Measurements from ENCODE around the gene TRPC4AP. TPM values are rescaled to one million over a fixed set of nuclear protein-coding genes. Genes with fewer than 3 reads are reported as not detected.

Gene TRPC4AP
- total and polyA plus RNA-seq, 12 donors, result 33.8 to 87.2 (median 78.1) TPM

GRCh38 chr20:35027301-35027700 lies 65.3 kb downstream of the TRPC4AP start:
- H3K36me3 ChIP-seq (replicated peaks in 1 of 2), result peaks cover 0 to 64% of the 10 kb centered on the region in 2 donors
- TF ChIP-seq CTCF (IDR thresholded peaks at IDR 0.05) (no peak), POLR2A (IDR thresholded peaks at IDR 0.05) (no peak)

GRCh38 chr20:35025116-35025515 lies 67.5 kb downstream of the TRPC4AP start:
- Histone ChIP-seq H3K4me3 (no peak overlapping the region), H3K27me3 (no peaks in the 10 kb centered on the region), H3K36me3 (replicated peaks in 1 of 2) (peaks cover 0 to 63% of the 10 kb centered on the region in 2 donors), H3K4me1 (replicated peaks in 1 of 2) (peaks cover 0 to 8% of the 10 kb centered on the region in 2 donors), H3K27ac (no peak overlapping the region), H3K9me3 (replicated peaks in 1 of 3) (no peaks in the 10 kb centered on the region)
- intact Hi-C loops (cut with DNase I), result loop anchor here in 1 of 2 donors (10.0 kb wide), 1 partner anchor 60 kb away; no protein-coding TSS in a partner anchor
- no peak for DNase-seq
- TF ChIP-seq POLR2A (IDR thresholded peaks at IDR 0.05) (no peak), CTCF (IDR thresholded peaks at IDR 0.05) (no peak)
- WGBS, 4 donors, result 97 to 100% (median 99%) methylated on average over 3 of the region's 3 CpGs

More at GRCh38 chr20:35027301-35027700, 65.3 kb downstream of the TRPC4AP start:
- intact Hi-C loops (cut with DNase I), result loop anchor here in 1 of 2 donors (10.0 kb wide), 1 partner anchor 58 kb away; no protein-coding TSS in a partner anchor
- H3K27ac ChIP-seq, result no peak overlapping the region
- no peak for DNase-seq
- no peaks in the 10 kb centered on the region for H3K9me3 ChIP-seq (replicated peaks in 1 of 3)
- 86 to 90% (median 89%) methylated on average over 2 of the region's 2 CpGs for WGBS, 4 donors
- H3K4me3 ChIP-seq, result no peak overlapping the region
- no peaks in the 10 kb centered on the region for H3K27me3 ChIP-seq
- H3K4me1 ChIP-seq (replicated peaks in 1 of 2), result no peaks in the 10 kb centered on the region

- no peaks in the 10 kb centered on the region for H3K9me3 ChIP-seq (replicated peaks in 1 of 3)
- peaks cover 0 to 15% of the 10 kb centered on the region in 2 donors for H3K4me1 ChIP-seq (replicated peaks in 1 of 2)
- DNase-seq, result peak in 1 of 7 donors; percentile 8
- no peak overlapping the region for H3K4me3 ChIP-seq
- WGBS, 4 donors, result 85 to 94% (median 90%) methylated on average over 7 of the region's 7 CpGs
- TF ChIP-seq CTCF (IDR thresholded peaks at IDR 0.05) (no peak), POLR2A (IDR thresholded peaks at IDR 0.05) (no peak)
- intact Hi-C loops (cut with DNase I), result loop anchor here in 1 of 2 donors (10.0 kb wide), 1 partner anchor 61 kb away; no protein-coding TSS in a partner anchor
- peaks cover 0 to 55% of the 10 kb centered on the region in 2 donors for H3K36me3 ChIP-seq (replicated peaks in 1 of 2)
- no peak overlapping the region for H3K27ac ChIP-seq
- no peaks in the 10 kb centered on the region for H3K27me3 ChIP-seq
These were observed 69.0 kb downstream of the TRPC4AP start for GRCh38 chr20:35023624-35024023.

- no peak for TF ChIP-seq CTCF (IDR thresholded peaks at IDR 0.05)
- TF ChIP-seq POLR2A (IDR thresholded peaks at IDR 0.05), result no peak
- H3K36me3 ChIP-seq (replicated peaks in 1 of 2), result peaks cover 0 to 54% of the 10 kb centered on the region in 2 donors
- peaks cover 0 to 27% of the 10 kb centered on the region in 2 donors for H3K4me1 ChIP-seq (replicated peaks in 1 of 2)
- DNase-seq, result peak in 1 of 7 donors; percentile 10
- no peak overlapping the region for H3K27ac ChIP-seq
- intact Hi-C loops (cut with DNase I), result loop anchor here in 1 of 2 donors (10.0 kb wide), 1 partner anchor 63 kb away; no protein-coding TSS in a partner anchor
- no peaks in the 10 kb centered on the region for H3K9me3 ChIP-seq (replicated peaks in 1 of 3)
- H3K27me3 ChIP-seq, result no peaks in the 10 kb centered on the region
- H3K4me3 ChIP-seq, result no peak overlapping the region
- WGBS, 4 donors, result 93 to 100% (median 100%) methylated on average over 1 of the region's 1 CpG
These were observed 70.8 kb downstream of the TRPC4AP start for GRCh38 chr20:35021831-35022230.
